ENCODE measurements around the gene HMGCR. TPM values are rescaled to one million over a fixed set of nuclear protein-coding genes. Genes with fewer than 3 reads are reported as not detected.

The HMGCR gene
- total and polyA plus RNA-seq, 2 donors (not counting 1 experiment from before 2014, with no cell fraction given) = 8.1 to 55.7 TPM

DNA sequence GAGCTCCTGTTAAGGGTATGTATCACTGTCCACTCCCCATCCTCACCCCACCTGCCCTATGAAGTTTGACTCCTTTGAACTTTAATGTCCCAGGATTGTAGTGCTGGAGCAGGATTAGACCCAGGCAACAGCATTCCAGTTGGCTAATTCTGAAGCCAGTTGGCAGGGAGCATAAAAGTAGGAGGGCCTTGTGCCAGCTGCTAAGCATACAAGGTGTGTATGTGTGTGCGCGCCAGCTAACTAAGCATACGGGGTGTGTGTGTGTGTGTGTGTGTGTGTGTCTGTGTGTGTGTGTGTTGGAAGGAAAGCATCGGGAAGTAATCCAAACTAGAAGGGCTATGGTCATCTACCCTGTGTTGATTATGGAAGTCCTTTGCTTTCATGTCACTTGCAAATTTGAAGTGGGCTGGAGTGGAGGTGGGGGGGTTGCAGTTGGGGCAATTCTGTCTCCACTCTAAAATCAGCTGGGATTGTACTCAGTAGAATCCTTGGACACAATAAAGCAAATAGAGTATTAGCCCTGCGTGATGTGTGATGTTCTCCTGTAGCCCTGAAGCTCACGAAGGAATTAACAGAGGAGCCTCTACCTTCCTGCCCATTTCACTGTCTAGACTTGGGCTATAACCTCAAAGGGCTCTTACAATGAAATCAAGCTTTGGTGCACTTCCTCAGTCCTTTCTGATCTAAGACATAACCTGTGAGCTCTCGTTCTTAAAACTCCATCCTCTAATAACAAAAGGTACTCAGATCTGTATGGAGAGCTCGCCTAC, 26.9 kb downstream of the HMGCR start:
- H3K27ac Mint-ChIP-seq = no peak overlapping the region
- TF ChIP-seq EZH2 (IDR thresholded peaks at IDR 0.05; ENCODE audit: borderline replicate concordance, insufficient read depth, low read depth, low read length, poor library complexity, severe bottlenecking) = no peak
- TF ChIP-seq, protein P1, sequence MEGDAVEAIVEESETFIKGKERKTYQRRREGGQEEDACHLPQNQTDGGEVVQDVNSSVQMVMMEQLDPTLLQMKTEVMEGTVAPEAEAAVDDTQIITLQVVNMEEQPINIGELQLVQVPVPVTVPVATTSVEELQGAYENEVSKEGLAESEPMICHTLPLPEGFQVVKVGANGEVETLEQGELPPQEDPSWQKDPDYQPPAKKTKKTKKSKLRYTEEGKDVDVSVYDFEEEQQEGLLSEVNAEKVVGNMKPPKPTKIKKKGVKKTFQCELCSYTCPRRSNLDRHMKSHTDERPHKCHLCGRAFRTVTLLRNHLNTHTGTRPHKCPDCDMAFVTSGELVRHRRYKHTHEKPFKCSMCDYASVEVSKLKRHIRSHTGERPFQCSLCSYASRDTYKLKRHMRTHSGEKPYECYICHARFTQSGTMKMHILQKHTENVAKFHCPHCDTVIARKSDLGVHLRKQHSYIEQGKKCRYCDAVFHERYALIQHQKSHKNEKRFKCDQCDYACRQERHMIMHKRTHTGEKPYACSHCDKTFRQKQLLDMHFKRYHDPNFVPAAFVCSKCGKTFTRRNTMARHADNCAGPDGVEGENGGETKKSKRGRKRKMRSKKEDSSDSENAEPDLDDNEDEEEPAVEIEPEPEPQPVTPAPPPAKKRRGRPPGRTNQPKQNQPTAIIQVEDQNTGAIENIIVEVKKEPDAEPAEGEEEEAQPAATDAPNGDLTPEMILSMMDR (IDR thresholded peaks at IDR 0.05) = no peak
- no peaks in the 10 kb centered on the region for H3K9me3 Mint-ChIP-seq (ENCODE audit: insufficient read depth)
- no peak for DNase-seq
- H3K27me3 Mint-ChIP-seq = no peaks in the 10 kb centered on the region
- 100% methylated on average over 5 of the region's 8 CpGs for WGBS (ENCODE audit: insufficient coverage)
- no peak overlapping the region for H3K4me3 ChIP-seq (ENCODE audit: control extremely low read depth in 1 of 5, extremely low read depth in 1 of 5, insufficient read depth in 1 of 5, low read depth in 2 of 5, low read length in 4 of 5)
- no peak overlapping the region for H3K4me2 ChIP-seq (replicated peaks; ENCODE audit: low read depth, low read length, poor library complexity, severe bottlenecking)
- no peak overlapping the region for H3K9ac ChIP-seq (ENCODE audit: low read length)
- intact Hi-C loops (cut with micrococcal nuclease) = no loop called here
- no peaks in the 10 kb centered on the region for H3K79me2 ChIP-seq (ENCODE audit: control insufficient read depth, insufficient read depth, low read length)
- POLR2A ChIA-PET = no interaction called here
- peaks cover 0 to 27% of the 10 kb centered on the region in 2 experiments for H3K36me3 ChIP-seq (replicated peaks in 1 of 2; ENCODE audit: control extremely low read depth in 1 of 2, control insufficient read depth in 1 of 2, extremely low read depth in 1 of 2, insufficient read depth in 2 of 2, low read length in 1 of 2)
- H3K27ac ChIP-seq (ENCODE audit: low read length in 2 of 2) = no peak overlapping the region
- CTCF ChIA-PET = no interaction called here
- ATAC-seq (ENCODE audit: low read depth) = no peak
- H3K9me3 ChIP-seq (ENCODE audit: control extremely low read depth in 1 of 3, control insufficient read depth in 2 of 3, insufficient read depth in 1 of 3, low read length in 2 of 3) = no peaks in the 10 kb centered on the region
- H4K20me1 ChIP-seq (ENCODE audit: control insufficient read depth, insufficient read depth, low read length, poor library complexity, severe bottlenecking) = no peaks in the 10 kb centered on the region
- peaks cover 4% of the 10 kb centered on the region for H3K4me1 Mint-ChIP-seq
- H3K27me3 ChIP-seq (replicated peaks in 1 of 4; ENCODE audit: control extremely low read depth in 1 of 4, control insufficient read depth in 3 of 4, insufficient read depth in 4 of 4, low read length in 3 of 4) = no peaks in the 10 kb centered on the region
- H3K4me3 Mint-ChIP-seq = no peak overlapping the region
- H3K4me1 ChIP-seq (ENCODE audit: control insufficient read depth in 2 of 2, insufficient read depth in 2 of 2, low read length in 2 of 2) = no peaks in the 10 kb centered on the region
- H2AFZ ChIP-seq (ENCODE audit: insufficient read depth, low read depth, low read length, poor library complexity, severe bottlenecking) = no peak overlapping the region

DNA sequence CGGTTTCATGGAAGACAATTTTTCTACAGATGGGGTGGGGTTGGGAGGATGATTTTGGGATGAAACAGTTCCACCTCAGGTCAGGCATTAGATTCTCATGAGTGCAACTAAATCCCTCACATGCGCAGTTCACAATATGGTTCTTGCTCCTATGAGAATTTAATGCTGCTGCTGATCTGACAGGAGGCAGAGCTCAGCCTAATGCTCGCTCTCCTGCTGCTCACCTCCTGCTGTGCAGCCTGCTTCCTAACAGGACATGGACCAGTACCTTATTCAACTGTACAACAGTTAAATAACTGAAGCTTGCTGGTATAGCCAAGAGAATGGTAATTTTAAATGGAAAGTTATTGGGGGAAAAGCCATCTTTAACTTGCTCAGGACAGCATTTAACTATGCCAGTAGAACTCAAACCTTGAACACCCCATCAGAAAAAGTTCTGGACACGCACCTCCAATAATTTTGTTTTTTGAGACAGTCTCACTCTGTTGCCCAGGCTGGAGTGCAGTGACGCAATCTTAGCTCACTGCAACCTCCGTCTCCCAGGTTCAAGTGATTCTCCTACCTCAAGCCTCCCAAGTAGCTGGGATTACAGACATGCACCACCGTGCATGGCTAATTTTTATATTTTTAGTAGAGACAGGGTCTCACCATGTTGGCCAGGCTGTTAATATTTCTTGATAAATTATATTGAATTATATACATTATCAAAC, 27.7 kb downstream of the HMGCR start:
- H3K27ac Mint-ChIP-seq = no peak overlapping the region
- no peak overlapping the region for H3K4me2 ChIP-seq (replicated peaks; ENCODE audit: low read depth, low read length, poor library complexity, severe bottlenecking)
- POLR2A ChIA-PET = no interaction called here

More for the DNA sequence above, 27.7 kb downstream of the HMGCR start:
- H3K27me3 Mint-ChIP-seq = no peaks in the 10 kb centered on the region
- no peak overlapping the region for H3K4me3 Mint-ChIP-seq
- Histone ChIP-seq H3K9ac (ENCODE audit: low read length) (no peak overlapping the region), H2AFZ (ENCODE audit: insufficient read depth, low read depth, low read length, poor library complexity, severe bottlenecking) (no peak overlapping the region), H3K79me2 (ENCODE audit: control insufficient read depth, insufficient read depth, low read length) (no peaks in the 10 kb centered on the region), H3K36me3 (replicated peaks in 1 of 2; ENCODE audit: control extremely low read depth in 1 of 2, control insufficient read depth in 1 of 2, extremely low read depth in 1 of 2, insufficient read depth in 2 of 2, low read length in 1 of 2) (peaks cover 0 to 19% of the 10 kb centered on the region in 2 experiments), H3K27me3 (replicated peaks in 1 of 4; ENCODE audit: control extremely low read depth in 1 of 4, control insufficient read depth in 3 of 4, insufficient read depth in 4 of 4, low read length in 3 of 4) (no peaks in the 10 kb centered on the region), H3K27ac (ENCODE audit: low read length in 2 of 2) (no peak overlapping the region), H3K9me3 (ENCODE audit: control extremely low read depth in 1 of 3, control insufficient read depth in 2 of 3, insufficient read depth in 1 of 3, low read length in 2 of 3) (no peaks in the 10 kb centered on the region), H3K4me1 (ENCODE audit: control insufficient read depth in 2 of 2, insufficient read depth in 2 of 2, low read length in 2 of 2) (no peaks in the 10 kb centered on the region), H3K4me3 (ENCODE audit: control extremely low read depth in 1 of 5, extremely low read depth in 1 of 5, insufficient read depth in 1 of 5, low read depth in 2 of 5, low read length in 4 of 5) (no peak overlapping the region), H4K20me1 (ENCODE audit: control insufficient read depth, insufficient read depth, low read length, poor library complexity, severe bottlenecking) (no peaks in the 10 kb centered on the region)
- 94% methylated on average over 5 of the region's 7 CpGs for WGBS (ENCODE audit: insufficient coverage)
- peaks cover 4% of the 10 kb centered on the region for H3K4me1 Mint-ChIP-seq
- no peak for ATAC-seq (ENCODE audit: low read depth)
- H3K9me3 Mint-ChIP-seq (ENCODE audit: insufficient read depth) = no peaks in the 10 kb centered on the region
- no peak for DNase-seq
- CTCF ChIA-PET = no interaction called here
- intact Hi-C loops (cut with micrococcal nuclease) = no loop called here
- TF ChIP-seq, protein P1 (IDR thresholded peaks at IDR 0.05) = no peak
- no peak for TF ChIP-seq EZH2 (IDR thresholded peaks at IDR 0.05; ENCODE audit: borderline replicate concordance, insufficient read depth, low read depth, low read length, poor library complexity, severe bottlenecking)

Data from B cell (primary cell).